SK-N-SH (cell line): ENCODE data around the gene UCP2. TPM values are rescaled to one million over a fixed set of nuclear protein-coding genes. Genes with fewer than 3 reads are reported as not detected.
"Not testable (repeated sequence)": the region's sequence is repeated elsewhere in the genome, so short reads cannot be mapped to it uniquely, and the experiment has no call there.

Experiments
- CTCF ChIA-PET: fragments of 300-600, 350-600 bp; formaldehyde crosslinking; extraction: SDS; loops from one replicate; lab custom pipeline; 2021; lab: Yijun Ruan, JAX
- POLR2A ChIA-PET: fragments of 350-600 bp; sonication (Branson Sonifier 250); formaldehyde crosslinking; extraction: SDS; loops from one replicate; lab custom pipeline; 2020; ENCODE audit warnings: antibody characterized with exemption, inconsistent platforms; lab: Yijun Ruan, JAX
- DNase-seq: peaks from one replicate; pipeline ENCODE4 v3.0.0; 2012
- H2AFZ ChIP-seq: fragments of 200-600 bp; sonication (generic); 2 replicates; pipeline ENCODE4 v1.8.1; 2016; ENCODE audit warnings: antibody characterized with exemption, mild to moderate bottlenecking, low read depth
- H3F3A ChIP-seq: fragments of 200-600 bp; sonication (generic); replicated peaks from 2 replicates; pipeline ENCODE3; 2016; ENCODE audit warnings: antibody characterized with exemption, mild to moderate bottlenecking; ENCODE audit not compliant: insufficient read depth
- H3K27ac ChIP-seq, 2 experiments: fragments of 200-500 bp in 1 of 2; fragments of 200-600 bp in 1 of 2; sonication (Bioruptor generic) in 1 of 2; sonication (generic), shearing (Covaris generic) in 1 of 2; 2 replicates each; pipeline versions ENCODE4 v1.5.1 to v1.6.1; 2014 to 2016; ENCODE audit warnings: low read depth in 2 of 2, inconsistent platforms in 1 of 2, low read length in 1 of 2, mild to moderate bottlenecking in 1 of 2, mixed read lengths in 1 of 2
- H3K27me3 ChIP-seq: fragments of 200-600 bp; sonication (generic), shearing (Covaris generic); 2 replicates; pipeline ENCODE4 v1.6.1; 2016; ENCODE audit warnings: mixed run types; ENCODE audit not compliant: insufficient read depth
- H3K36me3 ChIP-seq, 2 experiments: fragments of 200-500 bp in 1 of 2; fragments of 200-600 bp in 1 of 2; sonication (Bioruptor generic) in 1 of 2; sonication (generic) in 1 of 2; replicated peaks in 1 of 2; 2 replicates each; pipeline versions ENCODE3 to v1.5.1; 2014 to 2016; ENCODE audit warnings: low read length in 1 of 2, mild to moderate bottlenecking in 1 of 2; ENCODE audit not compliant: insufficient read depth in 2 of 2, control insufficient read depth in 1 of 2
- H3K4me1 ChIP-seq, 2 experiments: fragments of 200-500 bp in 1 of 2; fragments of 200-600 bp in 1 of 2; sonication (Bioruptor generic) in 1 of 2; sonication (generic), shearing (Covaris generic) in 1 of 2; 2 replicates each; pipeline versions ENCODE4 v1.5.1 to v1.6.1; 2014 to 2016; ENCODE audit warnings: low read depth in 1 of 2, low read length in 1 of 2, mixed run types in 1 of 2; ENCODE audit not compliant: insufficient read depth in 2 of 2, control insufficient read depth in 1 of 2
- H3K4me2 ChIP-seq: fragments of 200-600 bp; sonication (generic), shearing (Covaris generic); 2 replicates; pipeline ENCODE4 v1.6.1; 2017; ENCODE audit warnings: mixed run types
- H3K4me3 ChIP-seq, 2 experiments: fragments of 200-500 bp in 1 of 2; fragments of 200-600 bp in 1 of 2; sonication (Bioruptor generic) in 1 of 2; sonication (generic), shearing (Covaris generic) in 1 of 2; 2 replicates each; pipeline versions ENCODE4 v1.5.1 to v1.8.1; 2014 to 2016; ENCODE audit warnings: low read depth in 2 of 2, inconsistent platforms in 1 of 2, low read length in 1 of 2, mild to moderate bottlenecking in 1 of 2, mixed read lengths in 1 of 2, moderate library complexity in 1 of 2
- H3K79me2 ChIP-seq: fragments of 200-600 bp; sonication (generic); 2 replicates; pipeline ENCODE4 v1.8.1; 2017; ENCODE audit warnings: mild to moderate bottlenecking; ENCODE audit not compliant: insufficient read depth
- H3K9ac ChIP-seq: fragments of 200-600 bp; sonication (generic); 2 replicates; pipeline ENCODE4 v1.6.1; 2017; ENCODE audit warnings: mixed run types
- H3K9me2 ChIP-seq: fragments of 200-600 bp; sonication (generic); 2 replicates; pipeline ENCODE4 v1.6.1; 2017; ENCODE audit warnings: mixed run types
- H3K9me3 ChIP-seq: fragments of 200-600 bp; sonication (generic); 2 replicates; pipeline ENCODE4 v1.6.1; 2017; ENCODE audit warnings: mixed run types, mild to moderate bottlenecking, moderate library complexity
- H4K20me1 ChIP-seq: fragments of 200-600 bp; sonication (generic); 2 replicates; pipeline ENCODE4 v1.6.1; 2017; ENCODE audit warnings: mild to moderate bottlenecking, mixed run types; ENCODE audit not compliant: insufficient read depth
- CHD2 ChIP-seq: fragments of 150-350 bp; IDR thresholded peaks from 2 replicates; pipeline ENCODE4 v1.6.1; 2018; ENCODE audit warnings: low read length; ENCODE audit not compliant: partially characterized antibody
- EZH2phosphoT487 ChIP-seq: fragments of 200-600 bp; sonication (generic); IDR thresholded peaks from 2 replicates; pipeline ENCODE4 v1.6.1; 2017; ENCODE audit warnings: low read depth, mixed run types, mild to moderate bottlenecking, antibody characterized with exemption, moderate library complexity, borderline replicate concordance
- FOSL2 ChIP-seq: IDR thresholded peaks from 2 replicates; pipeline ENCODE4 v1.4.0; 2012; ENCODE audit warnings: low read depth, mild to moderate bottlenecking, moderate library complexity, borderline replicate concordance
- FOXM1 ChIP-seq: IDR thresholded peaks from 2 replicates; pipeline ENCODE4 v1.4.0; 2012; ENCODE audit warnings: low read depth, mild to moderate bottlenecking
- GABPA ChIP-seq: IDR thresholded peaks from 2 replicates; pipeline ENCODE4 v1.4.0; 2012; ENCODE audit warnings: low read depth, mild to moderate bottlenecking
- GATA2 ChIP-seq: sonication (generic); formaldehyde crosslinking; IDR thresholded peaks from 2 replicates; pipeline ENCODE4 v1.5.0; 2020; ENCODE audit warnings: mild to moderate bottlenecking, missing genetic modification reagents
- MEF2A ChIP-seq: IDR thresholded peaks from 2 replicates; pipeline ENCODE4 v1.4.0; 2012; ENCODE audit warnings: low read depth, borderline replicate concordance
- MXI1 ChIP-seq: IDR thresholded peaks from 2 replicates; pipeline ENCODE4 v1.6.1; 2012; ENCODE audit warnings: mild to moderate bottlenecking, low read depth, low read length, improper control_type of control experiment
- NRF1 ChIP-seq: IDR thresholded peaks from 2 replicates; pipeline ENCODE4 v1.6.1; 2012; ENCODE audit warnings: low read depth, mild to moderate bottlenecking, low read length
- PBX3 ChIP-seq: IDR thresholded peaks from 2 replicates; pipeline ENCODE4; 2012
- RXRA ChIP-seq: IDR thresholded peaks from 2 replicates; pipeline ENCODE4 v1.4.0; 2012; ENCODE audit warnings: low read depth, mild to moderate bottlenecking, borderline replicate concordance
- SMC3 ChIP-seq: IDR thresholded peaks from 2 replicates; pipeline ENCODE4 v1.6.1; 2012; ENCODE audit warnings: low read depth, low read length, improper control_type of control experiment
- TAF1 ChIP-seq: IDR thresholded peaks from 2 replicates; pipeline ENCODE4 v1.6.1; 2012; ENCODE audit warnings: low read depth, mild to moderate bottlenecking, low read length, moderate library complexity, borderline replicate concordance
- WGBS: methylation state at CpG from one replicate; pipeline ENCODE4 v1.1.6; 2017; ENCODE audit warnings: low lambda C conversion rate; 5-methylcytosine and 5-hydroxymethylcytosine counted together
- polyA plus RNA-seq, 3 experiments: library from polyadenylated mRNA; depleted of rRNA; stranded (reverse); fragments of >200 nt; gene quantifications; 2 replicates each; pipeline ENCODE4 v1.2.3, GENCODE V29; 2012
- TF ChIP-seq, protein P1 (sequence below): IDR thresholded peaks from 2 replicates; pipeline ENCODE4 v1.6.1; 2012; ENCODE audit warnings: mild to moderate bottlenecking, low read depth, low read length, moderate library complexity

The UCP2 gene
- polyA plus RNA-seq, 1 of the 3 experiments (the other 2 are of a cell fraction): 36.0 TPM

GRCh38 chr11:73939096-73939495 lies 43.5 kb downstream of the UCP2 start:
- POLR2A ChIA-PET: no interaction called here
- Histone ChIP-seq H3K27me3 (no peaks in the 10 kb centered on the region), H3K4me2 (no peak overlapping the region), H3K27ac (no peak overlapping the region), H3K9me2 (no peaks in the 10 kb centered on the region), H3K4me1 (no peaks in the 10 kb centered on the region), H2AFZ (no peak overlapping the region), H3K4me3 (no peak overlapping the region), H3F3A (no peaks in the 10 kb centered on the region), H4K20me1 (no peaks in the 10 kb centered on the region), H3K9ac (no peak overlapping the region), H3K79me2 (no peaks in the 10 kb centered on the region), H3K9me3 (no peaks in the 10 kb centered on the region; the same call in 1 of the 2 replicates), H3K36me3 (peaks cover 8 to 10% of the 10 kb centered on the region in 2 experiments)
- CTCF ChIA-PET: interaction anchor here (0.6 to 2.5 kb wide), 2 partner anchors 11 to 40 kb away, joined by 3 to 8 read pairs; partner anchors contain the start of gene DNAJB13
- no peak for DNase-seq
- 66% methylated on average over 3 of the region's 4 CpGs for WGBS
- no peak for TF ChIP-seq GATA2
- no peak for TF ChIP-seq SMC3
- TF ChIP-seq, protein P1, sequence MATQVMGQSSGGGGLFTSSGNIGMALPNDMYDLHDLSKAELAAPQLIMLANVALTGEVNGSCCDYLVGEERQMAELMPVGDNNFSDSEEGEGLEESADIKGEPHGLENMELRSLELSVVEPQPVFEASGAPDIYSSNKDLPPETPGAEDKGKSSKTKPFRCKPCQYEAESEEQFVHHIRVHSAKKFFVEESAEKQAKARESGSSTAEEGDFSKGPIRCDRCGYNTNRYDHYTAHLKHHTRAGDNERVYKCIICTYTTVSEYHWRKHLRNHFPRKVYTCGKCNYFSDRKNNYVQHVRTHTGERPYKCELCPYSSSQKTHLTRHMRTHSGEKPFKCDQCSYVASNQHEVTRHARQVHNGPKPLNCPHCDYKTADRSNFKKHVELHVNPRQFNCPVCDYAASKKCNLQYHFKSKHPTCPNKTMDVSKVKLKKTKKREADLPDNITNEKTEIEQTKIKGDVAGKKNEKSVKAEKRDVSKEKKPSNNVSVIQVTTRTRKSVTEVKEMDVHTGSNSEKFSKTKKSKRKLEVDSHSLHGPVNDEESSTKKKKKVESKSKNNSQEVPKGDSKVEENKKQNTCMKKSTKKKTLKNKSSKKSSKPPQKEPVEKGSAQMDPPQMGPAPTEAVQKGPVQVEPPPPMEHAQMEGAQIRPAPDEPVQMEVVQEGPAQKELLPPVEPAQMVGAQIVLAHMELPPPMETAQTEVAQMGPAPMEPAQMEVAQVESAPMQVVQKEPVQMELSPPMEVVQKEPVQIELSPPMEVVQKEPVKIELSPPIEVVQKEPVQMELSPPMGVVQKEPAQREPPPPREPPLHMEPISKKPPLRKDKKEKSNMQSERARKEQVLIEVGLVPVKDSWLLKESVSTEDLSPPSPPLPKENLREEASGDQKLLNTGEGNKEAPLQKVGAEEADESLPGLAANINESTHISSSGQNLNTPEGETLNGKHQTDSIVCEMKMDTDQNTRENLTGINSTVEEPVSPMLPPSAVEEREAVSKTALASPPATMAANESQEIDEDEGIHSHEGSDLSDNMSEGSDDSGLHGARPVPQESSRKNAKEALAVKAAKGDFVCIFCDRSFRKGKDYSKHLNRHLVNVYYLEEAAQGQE: no peak
- TF ChIP-seq FOSL2: no peak
- no peak for TF ChIP-seq CHD2
- no peak for TF ChIP-seq EZH2phosphoT487
- TF ChIP-seq NRF1: no peak
- TF ChIP-seq RXRA: no peak

DNA sequence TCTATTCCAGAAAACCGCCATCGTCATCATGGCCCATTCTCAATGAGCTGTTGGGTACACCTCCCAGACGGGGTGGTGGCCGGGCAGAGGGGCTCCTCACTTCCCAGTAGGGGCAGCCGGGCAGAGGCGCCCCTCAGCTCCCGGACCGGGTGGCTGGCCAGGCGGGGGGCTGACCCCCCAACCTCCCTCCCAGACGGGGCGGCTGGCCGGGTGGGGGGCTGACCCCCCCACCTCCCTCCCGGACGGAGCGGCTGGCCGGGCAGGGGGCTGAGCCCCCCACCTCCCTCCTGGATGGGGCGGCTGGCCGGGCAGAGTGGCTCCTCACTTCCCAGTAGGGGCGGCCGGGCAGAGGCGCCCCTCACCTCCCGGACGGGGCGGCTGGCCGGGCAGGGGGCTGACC lies 46.6 kb downstream of the UCP2 start:
- POLR2A ChIA-PET, DNase-seq, H3K9ac ChIP-seq, H3K9me2 ChIP-seq, H4K20me1 ChIP-seq, H3K4me3 ChIP-seq, H3K27me3 ChIP-seq, H3K4me2 ChIP-seq, H3K4me1 ChIP-seq, CTCF ChIA-PET, H3K79me2 ChIP-seq, H3K9me3 ChIP-seq, H3K27ac ChIP-seq, H3F3A ChIP-seq, H2AFZ ChIP-seq: not testable (repeated sequence)
- peaks cover 15 to 23% of the 10 kb centered on the region in 2 experiments for H3K36me3 ChIP-seq
- WGBS: 100% methylated on average over 1 of the region's 25 CpGs

- Histone ChIP-seq H3K9ac (no peak overlapping the region), H3F3A (peaks cover 9% of the 10 kb centered on the region), H3K9me3 (no peaks in the 10 kb centered on the region), H3K27me3 (no peaks in the 10 kb centered on the region), H3K9me2 (no peaks in the 10 kb centered on the region), H3K4me1 (no peaks in the 10 kb centered on the region), H3K4me3 (no peak overlapping the region), H3K27ac (no peak overlapping the region), H4K20me1 (no peaks in the 10 kb centered on the region), H3K79me2 (no peaks in the 10 kb centered on the region), H2AFZ (no peak overlapping the region), H3K4me2 (no peak overlapping the region), H3K36me3 (peaks cover 25 to 33% of the 10 kb centered on the region in 2 experiments)
- no peak for DNase-seq
- POLR2A ChIA-PET: no interaction called here
- CTCF ChIA-PET: interaction anchor here (0.9 to 1.7 kb wide), 5 partner anchors 26 to 307 kb away, joined by 3 to 10 read pairs (median 3); no protein-coding TSS in a partner anchor
- 97% methylated on average over 7 of the region's 7 CpGs for WGBS
- TF ChIP-seq MEF2A (no peak), PBX3 (no peak), GABPA (no peak), GATA2 (no peak), FOXM1 (no peak), MXI1 (no peak), TAF1 (no peak)
- TF ChIP-seq, protein P1: no peak
These were observed 49.9 kb downstream of the UCP2 start for GRCh38 chr11:73932781-73933180.
